Thyroid gland (tissue), 4 donors: ENCODE measurements around the gene TMEM92. TPM values are rescaled to one million over a fixed set of nuclear protein-coding genes. Genes with fewer than 3 reads are reported as not detected.
A peak's percentile ranks its signal among the peaks of the same experiment; 100 is the strongest.

Source experiments
- DNase-seq, 2 donors: peaks; one replicate each; pipeline ENCODE4 v3.0.0-alpha.2; 2019
- H3K27ac ChIP-seq, 3 donors: fragments of 200-600 bp; sonication (generic); 1 replicate in 2 of 3; 2 replicates in 1 of 3; pipeline ENCODE4 v1.5.1; 2016 to 2019; ENCODE audit warnings: mild to moderate bottlenecking in 1 of 3, moderate library complexity in 1 of 3
- H3K27me3 ChIP-seq: fragments of 200-600 bp; sonication (generic); one replicate; pipeline ENCODE4 v1.5.1; 2019
- H3K36me3 ChIP-seq, 2 donors: fragments of 200-600 bp; sonication (generic); one replicate each; pipeline ENCODE4 v1.5.1; 2016 to 2019
- H3K4me1 ChIP-seq, 2 donors: fragments of 200-600 bp; sonication (generic); one replicate each; pipeline ENCODE4 v1.5.1; 2017 to 2019
- H3K4me3 ChIP-seq, 3 donors: fragments of 200-600 bp; sonication (generic); replicated peaks in 1 of 3; 1 replicate in 2 of 3; 2 replicates in 1 of 3; pipeline ENCODE4 v1.5.1; 2016; ENCODE audit warnings: mild to moderate bottlenecking in 1 of 3
- H3K9me3 ChIP-seq: fragments of 200-600 bp; sonication (generic); one replicate; pipeline ENCODE4 v1.5.1; 2017
- POLR2A ChIP-seq, 2 donors: fragments of 450-650 bp; IDR thresholded peaks; one replicate each; pipeline ENCODE4 v1.6.1; 2017; ENCODE audit warnings: antibody characterized with exemption in 2 of 2, mild to moderate bottlenecking in 2 of 2, moderate library complexity in 1 of 2
- WGBS, 2 donors: methylation state at CpG; one replicate each; pipeline ENCODE4 v1.1.5; 2017; 5-methylcytosine and 5-hydroxymethylcytosine counted together
- intact Hi-C: fragments of 100-400 bp; cut with DNase I; formaldehyde crosslinking; loops from one replicate; pipeline ENCODE4 v1.15.1; 2023
- total RNA-seq, 4 donors: library from RNA; depleted of rRNA; stranded (reverse); fragments of >200 nt; gene quantifications; one replicate each; pipeline ENCODE4 v1.2.3, GENCODE V29; 2016
- TF ChIP-seq, protein P1 (sequence below), 6 experiments: fragments of 200-600 bp in 3 of 6; fragments of 450-650 bp in 3 of 6; sonication (generic) in 3 of 6; IDR thresholded peaks; one replicate each; pipeline ENCODE4 v1.5.1; 2016 to 2019; ENCODE audit warnings: antibody characterized with exemption in 6 of 6, mild to moderate bottlenecking in 2 of 6, inconsistent platforms in 1 of 6, moderate library complexity in 1 of 6

Gene TMEM92
- total RNA-seq, result not detected

DNA sequence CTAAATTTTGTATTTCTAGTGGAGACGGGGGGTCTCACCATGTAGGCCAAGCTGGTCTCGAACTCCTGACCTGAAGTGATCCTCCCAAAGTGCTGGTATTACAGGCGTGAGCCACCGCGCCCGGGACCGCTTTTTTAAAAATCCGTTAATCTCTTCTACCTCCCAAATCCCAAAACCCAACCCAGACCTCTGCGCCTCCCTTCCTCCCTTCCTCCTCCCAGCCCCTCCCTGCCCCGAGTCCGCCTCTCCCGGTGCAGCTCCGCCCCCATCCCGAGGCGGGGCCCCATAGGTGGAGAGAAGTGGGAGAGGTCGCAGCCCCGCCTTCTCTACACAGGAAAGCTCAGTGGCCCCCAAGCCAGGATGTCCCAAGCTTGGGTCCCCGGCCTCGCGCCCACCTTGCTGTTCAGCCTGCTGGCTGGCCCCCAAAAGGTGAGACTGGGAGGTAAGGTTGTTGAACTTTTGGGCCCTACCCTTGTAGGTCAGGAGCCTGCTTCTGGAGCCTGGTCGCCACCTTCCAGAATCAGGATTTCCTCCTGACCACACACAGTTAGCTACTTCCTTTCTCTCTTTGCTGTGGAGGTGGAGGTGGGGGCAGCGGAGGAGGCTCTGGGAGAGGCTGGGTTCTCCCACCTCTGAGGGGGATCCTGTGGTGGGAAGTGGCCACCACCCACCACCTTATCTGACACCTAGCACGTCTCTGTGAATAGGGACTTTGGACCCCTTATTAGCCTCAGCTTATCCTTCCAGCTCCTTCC, at the start of gene TMEM92:
TMEM92 (plus strand) TSS at position 325 of the 755 bp plus-strand sequence; CDS start at position 361, 36 bp downstream.
- TF ChIP-seq, protein P1, sequence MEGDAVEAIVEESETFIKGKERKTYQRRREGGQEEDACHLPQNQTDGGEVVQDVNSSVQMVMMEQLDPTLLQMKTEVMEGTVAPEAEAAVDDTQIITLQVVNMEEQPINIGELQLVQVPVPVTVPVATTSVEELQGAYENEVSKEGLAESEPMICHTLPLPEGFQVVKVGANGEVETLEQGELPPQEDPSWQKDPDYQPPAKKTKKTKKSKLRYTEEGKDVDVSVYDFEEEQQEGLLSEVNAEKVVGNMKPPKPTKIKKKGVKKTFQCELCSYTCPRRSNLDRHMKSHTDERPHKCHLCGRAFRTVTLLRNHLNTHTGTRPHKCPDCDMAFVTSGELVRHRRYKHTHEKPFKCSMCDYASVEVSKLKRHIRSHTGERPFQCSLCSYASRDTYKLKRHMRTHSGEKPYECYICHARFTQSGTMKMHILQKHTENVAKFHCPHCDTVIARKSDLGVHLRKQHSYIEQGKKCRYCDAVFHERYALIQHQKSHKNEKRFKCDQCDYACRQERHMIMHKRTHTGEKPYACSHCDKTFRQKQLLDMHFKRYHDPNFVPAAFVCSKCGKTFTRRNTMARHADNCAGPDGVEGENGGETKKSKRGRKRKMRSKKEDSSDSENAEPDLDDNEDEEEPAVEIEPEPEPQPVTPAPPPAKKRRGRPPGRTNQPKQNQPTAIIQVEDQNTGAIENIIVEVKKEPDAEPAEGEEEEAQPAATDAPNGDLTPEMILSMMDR (IDR thresholded peaks at IDR 0.05), result no peak
- TF ChIP-seq POLR2A (IDR thresholded peaks at IDR 0.05), result no peak
- 30 to 31% methylated on average over 21 to 22 of the region's 23 CpGs for WGBS, 2 donors
- H3K27ac ChIP-seq, result no peak within 1 kb of the TSS
- intact Hi-C loops, result no loop called here
- H3K27me3 ChIP-seq, result peaks cover 6% of the 10 kb centered on the region
- H3K4me3 ChIP-seq, result peak within 1 kb of the TSS in 1 of 3 donors; percentile 36
- H3K9me3 ChIP-seq, result no peaks in the 10 kb centered on the region
- H3K4me1 ChIP-seq, result peaks cover 0 to 11% of the 10 kb centered on the region in 2 donors
- H3K36me3 ChIP-seq, result no peaks in the 10 kb centered on the region
- no peak for DNase-seq

DNA sequence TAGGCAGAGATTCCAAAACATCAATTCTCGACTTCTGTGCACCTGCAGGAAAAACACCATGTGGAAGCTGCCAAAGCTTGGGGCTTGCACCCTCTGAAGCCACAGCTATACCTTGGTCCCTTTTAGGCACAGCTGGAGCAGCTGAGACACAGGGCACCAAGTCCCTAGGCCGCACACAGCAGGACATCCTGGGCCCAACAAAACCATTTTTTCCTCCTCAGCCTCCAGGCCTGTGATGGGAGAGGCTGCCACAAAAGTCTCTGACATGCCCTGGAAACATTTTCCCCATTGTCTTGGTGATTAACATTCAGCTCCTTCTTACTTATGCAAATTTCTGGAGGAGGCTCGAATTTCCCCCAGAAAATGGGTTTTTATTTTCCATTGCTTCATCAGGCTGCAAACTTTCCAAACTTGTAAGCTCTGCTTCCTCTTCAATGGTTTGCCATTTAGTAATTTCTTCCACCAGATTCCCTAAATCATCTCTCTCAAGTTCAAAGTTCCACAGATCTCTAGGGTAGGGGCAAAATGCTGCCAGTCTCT, 48.5 kb upstream of the TMEM92 start:
- no peak overlapping the region for H3K27ac ChIP-seq
- intact Hi-C loops, result no loop called here
- no peak overlapping the region for H3K4me3 ChIP-seq
- peaks cover 7 to 22% of the 10 kb centered on the region in 2 donors for H3K4me1 ChIP-seq
- H3K9me3 ChIP-seq, result no peaks in the 10 kb centered on the region
- no peaks in the 10 kb centered on the region for H3K36me3 ChIP-seq
- no peaks in the 10 kb centered on the region for H3K27me3 ChIP-seq
- no peak for DNase-seq
- TF ChIP-seq POLR2A (IDR thresholded peaks at IDR 0.05), result no peak
- TF ChIP-seq, protein P1 (IDR thresholded peaks at IDR 0.05), result no peak
- 86 to 87% methylated on average over 2 to 3 of the region's 3 CpGs for WGBS, 2 donors

DNA sequence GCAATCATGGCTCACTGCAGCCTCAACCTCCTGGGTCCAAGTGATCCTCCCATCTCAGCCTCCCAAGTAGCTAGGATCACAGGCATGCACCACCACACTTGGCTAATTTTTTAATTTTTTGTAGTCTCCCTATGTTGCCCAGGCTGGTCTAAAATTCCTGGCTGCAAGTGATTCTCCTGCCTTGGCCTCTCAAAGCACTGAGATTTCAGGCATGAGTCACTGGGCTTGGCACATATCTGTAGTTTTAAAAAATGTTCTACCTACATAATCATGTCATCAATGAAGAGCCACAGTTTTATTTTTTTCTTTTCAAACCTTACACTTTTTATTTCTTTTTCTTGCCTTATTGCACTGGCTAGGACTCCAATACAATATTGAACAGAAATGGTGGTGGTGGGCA, 39.7 kb upstream of the TMEM92 start:
- TF ChIP-seq, protein P1 (IDR thresholded peaks at IDR 0.05), result no peak
- TF ChIP-seq POLR2A (IDR thresholded peaks at IDR 0.05), result no peak
- Histone ChIP-seq H3K9me3 (no peaks in the 10 kb centered on the region), H3K4me3 (no peak overlapping the region), H3K4me1 (no peaks in the 10 kb centered on the region), H3K27ac (no peak overlapping the region), H3K27me3 (no peaks in the 10 kb centered on the region), H3K36me3 (no peaks in the 10 kb centered on the region)
- no peak for DNase-seq
- intact Hi-C loops, result no loop called here

DNA sequence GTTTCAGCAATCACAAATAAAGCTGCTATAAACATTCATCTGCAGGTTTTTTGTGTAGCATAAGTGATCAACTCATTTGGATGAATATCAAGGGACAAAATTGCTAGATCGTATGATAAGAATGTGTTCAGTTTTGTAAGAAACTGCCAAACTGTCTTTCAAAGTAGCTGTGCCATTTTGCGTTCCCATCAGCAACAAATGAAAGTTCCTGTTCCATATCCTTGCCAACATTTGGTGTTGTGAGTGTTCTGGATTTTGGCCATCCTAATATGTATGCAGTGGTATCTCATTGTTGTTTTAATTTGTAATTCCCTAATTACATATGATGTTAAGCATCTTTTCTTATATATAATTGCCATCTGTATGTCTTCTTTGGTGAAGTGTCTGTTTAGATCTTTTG, 36.4 kb upstream of the TMEM92 start:
- intact Hi-C loops, result no loop called here
- DNase-seq, result no peak
- no peak overlapping the region for H3K4me3 ChIP-seq
- H3K27ac ChIP-seq, result no peak overlapping the region
- H3K27me3 ChIP-seq, result no peaks in the 10 kb centered on the region
- no peak for TF ChIP-seq POLR2A (IDR thresholded peaks at IDR 0.05)
- TF ChIP-seq, protein P1 (IDR thresholded peaks at IDR 0.05), result no peak
- WGBS, 2 donors, result 47 to 69% methylated on average over 2 of the region's 2 CpGs
- no peaks in the 10 kb centered on the region for H3K4me1 ChIP-seq
- no peaks in the 10 kb centered on the region for H3K36me3 ChIP-seq
- no peaks in the 10 kb centered on the region for H3K9me3 ChIP-seq

DNA sequence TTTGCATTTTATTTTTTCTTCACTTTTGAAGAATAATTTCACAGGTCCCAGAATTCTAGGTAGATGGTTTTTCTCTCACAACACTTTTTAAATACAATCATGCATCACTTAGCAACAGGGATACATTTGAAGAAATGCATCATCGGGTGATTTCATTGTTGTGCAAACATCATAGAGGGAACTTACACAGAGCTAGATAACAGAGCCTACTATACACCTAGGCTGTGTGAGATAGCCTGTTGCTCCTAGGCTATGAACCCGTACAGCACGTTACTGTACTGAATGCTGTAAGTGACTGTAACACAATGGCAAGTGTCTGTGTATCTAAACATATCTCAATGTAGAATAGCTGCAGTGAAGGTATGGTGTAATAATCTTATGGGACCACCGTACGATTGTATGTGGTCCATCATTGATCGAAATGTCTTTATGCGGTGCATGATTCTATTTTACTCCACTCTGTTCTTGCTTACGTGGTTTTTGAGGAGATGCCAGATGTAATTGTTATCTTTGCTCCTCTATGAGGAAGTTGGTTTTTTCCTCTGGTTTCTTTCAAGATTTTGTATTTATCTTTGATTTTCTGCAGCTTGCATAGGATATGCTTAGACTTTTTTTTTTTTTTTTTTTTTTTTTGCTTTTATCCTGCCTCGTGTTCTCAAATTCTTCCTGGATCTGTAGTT, 35.5 kb upstream of the TMEM92 start:
- Histone ChIP-seq H3K4me1 (no peaks in the 10 kb centered on the region), H3K27me3 (no peaks in the 10 kb centered on the region), H3K4me3 (no peak overlapping the region), H3K27ac (no peak overlapping the region), H3K36me3 (no peaks in the 10 kb centered on the region), H3K9me3 (no peaks in the 10 kb centered on the region)
- no peak for TF ChIP-seq POLR2A (IDR thresholded peaks at IDR 0.05)
- TF ChIP-seq, protein P1 (IDR thresholded peaks at IDR 0.05), result no peak
- no peak for DNase-seq
- WGBS, 2 donors, result 63 to 74% methylated on average over 9 of the region's 9 CpGs
- intact Hi-C loops, result no loop called here
